Skeletal muscle satellite cell (primary cell): ENCODE results near the gene SPATA25.

Source experiments
- H3K27me3 ChIP-seq: 2 replicates; pipeline ENCODE4 v1.7.0; 2013; ENCODE audit warnings: low read length; ENCODE audit not compliant: control insufficient read depth, insufficient read depth
- H3K36me3 ChIP-seq: 2 replicates; pipeline ENCODE4 v1.7.0; 2013; ENCODE audit warnings: mild to moderate bottlenecking, control low read depth, low read length; ENCODE audit not compliant: insufficient read depth
- H3K4me1 ChIP-seq: 2 replicates; pipeline ENCODE4 v1.7.0; 2013; ENCODE audit warnings: low read length; ENCODE audit not compliant: control insufficient read depth, insufficient read depth
- H3K4me2 ChIP-seq: 2 replicates; pipeline ENCODE4 v1.7.0; 2013; ENCODE audit warnings: mild to moderate bottlenecking, low read length
- H3K4me3 ChIP-seq: 2 replicates; pipeline ENCODE4 v1.7.0; 2013; ENCODE audit warnings: low read length
- H3K9ac ChIP-seq: 2 replicates; pipeline ENCODE4 v1.7.0; 2013; ENCODE audit warnings: mild to moderate bottlenecking, low read depth, low read length, moderate library complexity
- H3K9me3 ChIP-seq: replicated peaks from 2 replicates; pipeline ENCODE4 v1.7.0; 2013; ENCODE audit warnings: mild to moderate bottlenecking, control low read depth, low read length

The SPATA25 gene

GRCh38 chr20:45890985-45891983, 3.9 kb upstream of the SPATA25 start, which contains the start of the genes CTSA and NEURL2:
CTSA (plus strand) TSS chr20:45891335; CDS start chr20:45891569, 234 bp downstream.
NEURL2 (minus strand) TSS chr20:45891208; CDS start chr20:45890991, 217 bp downstream.
- no peaks in the 10 kb centered on the region for H3K9me3 ChIP-seq
- H3K9ac ChIP-seq = peak within 1 kb of the TSS; percentile 83
- H3K27me3 ChIP-seq = no peaks in the 10 kb centered on the region
- peak within 1 kb of the TSS; percentile 95 for H3K4me3 ChIP-seq
- H3K4me1 ChIP-seq = peaks cover 27% of the 10 kb centered on the region
- H3K4me2 ChIP-seq = peak within 1 kb of the TSS; percentile 99
- H3K36me3 ChIP-seq = peaks cover 29% of the 10 kb centered on the region

GRCh38 chr20:45890077-45890984, 2.9 kb upstream of the SPATA25 start:
- no peaks in the 10 kb centered on the region for H3K9me3 ChIP-seq
- H3K27me3 ChIP-seq = no peaks in the 10 kb centered on the region
- H3K36me3 ChIP-seq = peaks cover 28% of the 10 kb centered on the region
- peak overlapping the region; percentile 99 for H3K4me2 ChIP-seq
- H3K4me3 ChIP-seq = peak overlapping the region; percentile 95
- peak overlapping the region; percentile 83 for H3K9ac ChIP-seq
- H3K4me1 ChIP-seq = peaks cover 28% of the 10 kb centered on the region

DNA sequence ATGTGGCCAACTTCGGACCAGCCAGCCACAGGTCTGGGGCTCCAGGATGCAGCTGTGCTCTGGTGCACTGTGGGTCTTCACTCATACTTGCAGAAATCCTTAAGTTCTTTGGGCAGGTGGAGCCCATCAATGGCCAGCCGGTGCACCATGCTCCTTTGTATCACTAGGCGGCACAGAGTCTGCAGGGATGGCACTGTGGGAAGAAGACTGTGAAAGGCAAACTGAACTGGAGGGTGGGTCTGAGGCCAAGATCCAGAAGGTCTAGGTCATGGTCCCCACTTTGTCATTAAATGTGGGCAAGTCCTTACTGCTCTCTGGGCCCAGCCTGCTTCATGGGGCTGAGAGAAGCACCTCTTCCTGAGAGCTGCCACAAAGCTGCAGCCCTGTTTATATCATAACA, 1.3 kb upstream of the SPATA25 start:
- Histone ChIP-seq H3K27me3 (no peaks in the 10 kb centered on the region), H3K4me2 (no peak overlapping the region), H3K9ac (no peak overlapping the region), H3K4me1 (peaks cover 36% of the 10 kb centered on the region), H3K36me3 (peaks cover 17% of the 10 kb centered on the region), H3K9me3 (no peaks in the 10 kb centered on the region), H3K4me3 (no peak overlapping the region)

DNA sequence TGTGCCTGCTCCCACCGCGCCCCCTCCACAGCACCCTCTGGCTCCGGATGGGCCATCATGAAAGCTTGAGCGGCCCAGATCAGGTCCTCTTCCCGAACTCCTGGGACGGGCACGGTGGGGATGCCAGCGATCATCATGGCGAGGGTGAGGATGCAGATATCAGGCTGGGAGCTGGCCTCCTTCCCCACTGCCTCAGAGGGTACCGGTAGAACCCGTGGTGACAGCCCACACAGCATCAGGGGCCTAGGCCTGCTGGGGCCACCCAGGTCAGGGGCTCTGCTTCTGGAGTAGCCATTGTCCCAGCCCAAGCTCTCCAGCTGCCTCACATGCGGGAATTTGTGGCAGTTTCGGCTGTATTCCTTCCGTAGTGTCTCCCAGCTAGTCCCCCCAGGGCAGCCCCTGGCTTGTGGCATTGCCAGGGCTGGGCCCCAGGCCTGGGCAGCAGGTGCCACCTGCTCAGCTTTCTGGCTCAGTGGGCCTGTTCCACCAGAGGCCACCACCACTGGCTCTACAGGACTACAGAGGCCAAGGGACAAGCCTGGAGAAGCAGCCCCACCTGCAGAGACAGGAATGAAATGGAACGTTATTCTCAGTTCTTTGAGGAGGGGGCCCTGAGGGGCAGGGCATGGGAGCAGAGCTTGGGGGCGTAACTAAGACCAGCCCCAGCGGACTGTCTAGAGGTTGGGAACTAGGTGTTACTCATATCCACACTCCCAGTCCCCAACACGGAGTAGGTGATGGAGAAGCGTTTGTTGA, 654 bp downstream of the SPATA25 start:
- Histone ChIP-seq H3K4me2 (no peak overlapping the region), H3K9me3 (no peaks in the 10 kb centered on the region), H3K9ac (no peak overlapping the region), H3K36me3 (peaks cover 22% of the 10 kb centered on the region), H3K4me3 (no peak overlapping the region), H3K4me1 (peaks cover 24% of the 10 kb centered on the region), H3K27me3 (no peaks in the 10 kb centered on the region)

GRCh38 chr20:45883100-45883469, 4.3 kb downstream of the SPATA25 start:
- Histone ChIP-seq H3K9me3 (no peaks in the 10 kb centered on the region), H3K9ac (no peak overlapping the region), H3K27me3 (no peaks in the 10 kb centered on the region), H3K4me3 (no peak overlapping the region), H3K4me1 (peaks cover 12% of the 10 kb centered on the region), H3K36me3 (peaks cover 25% of the 10 kb centered on the region), H3K4me2 (no peak overlapping the region)

DNA sequence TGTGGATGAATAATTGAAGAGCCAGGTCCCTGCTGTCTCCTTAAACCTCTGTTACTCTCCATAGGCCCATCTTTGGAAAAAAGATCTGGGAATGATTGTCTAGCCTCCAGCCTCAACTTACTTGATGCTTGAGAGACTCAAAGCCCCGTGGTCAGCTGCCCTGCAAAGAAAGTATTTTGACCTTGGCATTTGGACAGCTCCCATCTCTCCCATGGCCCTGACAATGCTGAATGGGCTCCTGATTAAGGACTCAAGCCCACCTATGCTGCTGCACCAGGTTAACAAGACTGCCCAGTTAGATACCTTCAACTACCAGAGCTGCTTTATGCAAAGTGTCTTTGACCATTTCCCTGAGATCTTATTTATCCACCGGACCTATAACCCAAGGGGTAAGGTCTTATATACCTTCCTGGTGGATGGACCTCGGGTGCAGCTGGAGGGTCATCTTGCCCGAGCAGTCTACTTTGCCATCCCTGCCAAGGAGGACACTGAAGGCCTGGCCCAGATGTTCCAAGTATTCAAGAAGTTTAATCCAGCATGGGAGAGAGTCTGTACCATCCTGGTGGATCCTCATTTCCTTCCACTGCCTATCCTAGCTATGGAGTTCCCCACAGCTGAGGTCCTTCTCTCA, 4.8 kb downstream of the SPATA25 start:
- Histone ChIP-seq H3K4me3 (no peak overlapping the region), H3K9ac (no peak overlapping the region), H3K4me2 (no peak overlapping the region), H3K4me1 (peaks cover 12% of the 10 kb centered on the region), H3K36me3 (peaks cover 29% of the 10 kb centered on the region), H3K9me3 (no peaks in the 10 kb centered on the region), H3K27me3 (no peaks in the 10 kb centered on the region)

- H3K9me3 ChIP-seq = no peaks in the 10 kb centered on the region
- peak within 1 kb of the TSS; percentile 97 for H3K4me2 ChIP-seq
- peaks cover 12% of the 10 kb centered on the region for H3K4me1 ChIP-seq
- peaks cover 31% of the 10 kb centered on the region for H3K36me3 ChIP-seq
- peak within 1 kb of the TSS; percentile 91 for H3K4me3 ChIP-seq
- H3K27me3 ChIP-seq = no peaks in the 10 kb centered on the region
- H3K9ac ChIP-seq = peak within 1 kb of the TSS; percentile 94
Observed at GRCh38 chr20:45880988-45881788, 6.2 kb downstream of the SPATA25 start, which contains the start of gene ZSWIM1. ZSWIM1 (plus strand) TSS chr20:45881227; CDS start chr20:45882593, 1,366 bp downstream.

GRCh38 chr20:45878076-45878761, 9.2 kb downstream of the SPATA25 start:
- peaks cover 3% of the 10 kb centered on the region for H3K4me1 ChIP-seq
- H3K4me3 ChIP-seq = no peak overlapping the region
- H3K9me3 ChIP-seq = no peaks in the 10 kb centered on the region
- H3K27me3 ChIP-seq = no peaks in the 10 kb centered on the region
- H3K36me3 ChIP-seq = peaks cover 22% of the 10 kb centered on the region
- H3K4me2 ChIP-seq = no peak overlapping the region
- no peak overlapping the region for H3K9ac ChIP-seq

DNA sequence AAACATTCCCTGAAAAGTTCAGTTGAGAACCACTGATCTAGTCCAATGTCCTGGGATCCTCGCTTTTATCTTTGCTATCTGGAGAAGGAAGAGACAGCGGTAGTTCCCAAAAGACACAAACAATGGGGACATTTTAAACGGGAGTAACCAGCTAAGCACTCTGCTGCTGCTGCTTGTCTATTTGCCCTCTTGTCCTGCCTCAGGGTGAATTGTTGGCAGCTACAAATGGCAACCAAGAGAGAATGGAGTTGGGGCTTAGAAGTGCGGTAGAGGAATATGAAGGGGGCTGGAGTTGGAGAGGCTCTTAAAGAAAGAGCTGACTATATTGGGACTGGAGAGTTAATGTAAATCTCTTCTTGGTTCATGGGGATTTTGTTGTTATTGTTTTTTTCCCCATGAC, 12.8 kb downstream of the SPATA25 start:
- H3K9me3 ChIP-seq = no peaks in the 10 kb centered on the region
- H3K9ac ChIP-seq = no peak overlapping the region
- H3K36me3 ChIP-seq = peaks cover 14% of the 10 kb centered on the region
- no peak overlapping the region for H3K4me3 ChIP-seq
- no peaks in the 10 kb centered on the region for H3K4me1 ChIP-seq
- H3K27me3 ChIP-seq = no peaks in the 10 kb centered on the region
- H3K4me2 ChIP-seq = no peak overlapping the region
